HG02943 (cell line): ENCODE measurements around the gene GNA15.
"Not testable (repeated sequence)": the region's sequence is repeated elsewhere in the genome, so short reads cannot be mapped to it uniquely, and the experiment has no call there.

Experiments
- ATAC-seq: cut with Tn5 transposase; IDR thresholded peaks from one replicate; pipeline ENCODE4 v1.9.1; 2021; ENCODE audit warnings: mild to moderate bottlenecking, low read depth, moderate library complexity; ENCODE audit not compliant: unreplicated experiment

GNA15 gene

DNA sequence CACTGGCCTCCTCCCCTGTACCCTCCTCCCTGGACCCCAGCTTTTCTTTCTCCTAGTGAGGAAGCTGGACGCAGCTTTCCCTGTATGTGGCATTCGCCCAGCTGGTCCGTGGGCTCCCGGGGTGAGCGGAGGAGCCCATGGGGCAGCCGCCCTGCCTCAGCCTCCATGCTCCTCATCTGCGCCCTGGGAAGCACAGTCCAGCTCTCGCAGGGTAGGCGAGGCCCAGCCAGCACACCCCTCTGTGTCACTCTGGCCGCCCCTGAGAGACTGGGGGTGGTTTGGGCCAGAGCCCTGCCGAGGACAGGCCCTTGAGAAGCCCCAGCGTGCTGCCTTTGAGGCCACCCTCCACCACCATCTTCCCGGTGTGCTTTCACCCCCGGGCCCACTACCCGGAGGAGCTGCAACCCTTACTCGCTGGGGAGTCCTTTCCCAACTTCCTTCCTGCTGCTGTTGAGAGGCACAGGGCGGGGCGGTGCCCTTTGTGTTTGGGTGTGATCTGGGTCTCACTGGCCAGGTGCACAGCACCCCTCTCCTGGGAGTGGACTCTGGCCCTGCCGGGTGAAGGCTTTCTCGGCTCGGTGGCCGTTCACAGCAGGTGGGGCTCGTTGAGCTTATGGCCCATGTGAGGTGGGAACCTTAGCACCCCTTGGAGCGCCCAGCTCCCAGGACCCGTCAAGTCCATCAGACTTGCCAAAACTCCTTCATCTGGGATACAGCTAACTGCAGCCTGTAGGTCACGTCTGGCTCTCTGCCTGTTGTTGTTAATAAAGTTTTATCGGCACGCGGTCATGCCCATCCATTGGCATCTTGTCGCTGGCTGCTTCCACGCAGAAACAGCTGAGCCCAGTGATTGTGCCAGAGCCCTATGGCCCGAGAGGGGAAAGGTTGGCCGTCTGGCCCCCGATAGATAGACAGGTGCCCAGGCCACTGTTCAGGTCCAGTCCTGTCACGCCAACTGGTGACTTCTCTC is 53.1 kb downstream of the GNA15 start:
- ATAC-seq: no peak

DNA sequence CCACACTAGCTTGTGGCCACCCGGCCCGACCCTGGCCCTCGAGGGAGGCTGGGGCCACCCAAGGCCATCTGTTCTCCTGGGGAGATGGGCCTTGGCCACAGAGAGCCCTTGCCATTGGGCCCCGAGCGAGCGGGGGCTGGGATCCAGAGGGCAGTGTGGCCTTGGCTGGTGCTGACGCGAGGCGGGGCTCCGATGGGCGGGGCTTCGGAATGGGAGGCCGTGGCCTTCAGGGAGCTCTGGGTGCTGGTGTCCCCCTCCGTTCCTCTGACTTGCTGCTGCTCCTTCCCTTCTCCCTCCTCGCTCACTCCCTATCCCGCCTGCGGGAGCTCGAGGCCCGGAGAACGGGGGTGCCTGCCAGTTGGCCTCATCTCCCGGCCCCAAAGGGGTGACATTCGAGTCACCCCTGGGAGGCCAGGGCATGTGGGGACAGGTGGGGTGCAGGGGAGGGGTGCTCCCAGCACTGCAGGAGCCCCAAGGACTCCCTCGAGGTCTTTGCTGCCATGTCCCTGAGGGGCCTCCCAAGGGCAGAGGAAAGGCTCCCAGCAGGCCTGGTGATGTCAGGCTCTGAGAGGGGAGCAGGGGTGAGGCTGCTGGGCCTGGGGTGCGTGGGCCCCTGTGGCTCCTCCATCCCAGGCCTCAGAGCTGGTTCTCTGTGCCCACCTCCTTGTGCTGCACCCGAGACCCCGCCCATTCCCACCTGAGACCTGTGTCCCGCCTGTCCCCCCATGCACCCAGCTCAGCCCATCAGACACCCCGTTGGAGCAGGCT is 54.1 kb downstream of the GNA15 start:
- no peak for ATAC-seq

DNA sequence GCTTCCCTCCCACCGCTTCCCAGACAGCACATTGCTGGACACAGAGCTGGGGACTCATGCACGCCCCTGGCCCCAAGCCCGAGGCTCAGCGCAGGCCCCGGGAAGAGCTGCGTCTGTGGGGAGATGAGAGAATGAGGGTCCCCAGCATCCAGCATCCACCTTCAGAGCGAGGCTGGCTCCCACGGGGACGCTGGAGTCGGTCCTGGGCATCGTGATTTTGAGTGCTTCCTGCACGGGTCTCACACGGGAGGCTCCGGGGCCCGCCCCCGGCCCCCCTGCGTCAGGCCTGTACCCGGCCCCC is 54.6 kb downstream of the GNA15 start:
- no peak for ATAC-seq

- no peak for ATAC-seq
These were observed 55.3 kb downstream of the GNA15 start for GRCh38 chr19:3190921-3191805.

GRCh38 chr19:3191806-3192104 is 55.9 kb downstream of the GNA15 start:
- not testable (repeated sequence) for ATAC-seq

GRCh38 chr19:3192228-3192635 is 56.4 kb downstream of the GNA15 start:
- no peak for ATAC-seq

DNA sequence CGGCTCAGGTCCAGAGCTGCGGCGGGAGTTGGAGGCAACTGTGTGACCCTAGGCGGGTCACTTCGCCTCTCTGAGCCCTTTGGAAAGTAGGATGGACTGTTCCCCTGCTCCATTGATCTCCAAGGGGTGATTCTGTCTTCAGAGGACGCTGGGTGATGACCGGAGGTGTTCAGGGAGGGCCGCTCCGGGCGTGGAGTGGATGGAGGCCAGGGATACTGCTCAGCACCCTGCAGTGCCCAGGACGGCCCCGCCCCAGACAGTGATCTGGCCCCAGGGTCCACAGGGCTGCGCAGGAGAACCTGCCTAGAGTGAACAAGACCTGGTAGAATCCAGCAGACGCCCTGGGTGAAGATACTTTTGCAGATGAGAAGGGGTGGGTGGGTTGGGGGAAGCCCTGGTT is 56.9 kb downstream of the GNA15 start:
- no peak for ATAC-seq

DNA sequence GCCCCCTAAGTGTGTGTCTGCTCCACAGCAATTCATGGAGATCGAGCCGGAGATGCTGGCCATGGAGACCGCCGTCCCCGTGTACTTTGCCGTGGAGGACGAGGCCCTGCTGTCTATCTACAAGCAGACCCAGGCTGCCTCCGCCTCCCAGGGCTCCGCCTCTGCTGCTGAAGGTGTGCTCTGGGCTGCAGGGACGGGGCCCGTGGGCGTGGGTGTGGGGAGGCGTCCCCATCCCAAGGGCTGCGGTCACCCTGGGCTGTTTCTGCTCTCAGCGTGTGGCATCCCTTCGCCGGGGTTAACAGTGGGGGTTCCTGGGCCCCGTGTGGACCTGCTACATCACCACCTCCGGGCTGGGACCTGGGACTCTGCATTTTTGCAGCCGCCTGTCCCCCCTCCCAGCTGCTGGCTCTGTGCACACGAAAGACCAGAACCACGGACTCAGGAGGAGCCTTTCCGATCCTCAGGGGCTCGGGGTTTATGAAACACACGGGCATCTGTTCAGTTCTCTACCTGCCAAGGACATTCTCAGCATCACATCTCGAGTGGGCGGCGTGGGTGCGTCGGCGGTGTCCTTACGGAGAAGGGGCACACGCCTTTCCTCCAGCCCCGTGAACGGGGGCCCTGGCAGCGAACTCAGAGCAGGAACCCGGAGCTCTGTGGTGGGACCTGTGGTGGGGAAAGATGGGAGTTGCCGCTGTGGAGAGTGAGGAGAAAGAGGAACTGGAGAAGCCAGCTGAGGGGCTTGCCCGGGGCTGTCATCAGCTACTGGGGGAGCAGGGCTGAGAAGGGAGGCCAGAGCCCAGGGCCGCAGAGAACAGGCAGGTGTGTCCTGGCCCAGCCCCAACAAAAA is 57.6 kb downstream of the GNA15 start:
- no peak for ATAC-seq

DNA sequence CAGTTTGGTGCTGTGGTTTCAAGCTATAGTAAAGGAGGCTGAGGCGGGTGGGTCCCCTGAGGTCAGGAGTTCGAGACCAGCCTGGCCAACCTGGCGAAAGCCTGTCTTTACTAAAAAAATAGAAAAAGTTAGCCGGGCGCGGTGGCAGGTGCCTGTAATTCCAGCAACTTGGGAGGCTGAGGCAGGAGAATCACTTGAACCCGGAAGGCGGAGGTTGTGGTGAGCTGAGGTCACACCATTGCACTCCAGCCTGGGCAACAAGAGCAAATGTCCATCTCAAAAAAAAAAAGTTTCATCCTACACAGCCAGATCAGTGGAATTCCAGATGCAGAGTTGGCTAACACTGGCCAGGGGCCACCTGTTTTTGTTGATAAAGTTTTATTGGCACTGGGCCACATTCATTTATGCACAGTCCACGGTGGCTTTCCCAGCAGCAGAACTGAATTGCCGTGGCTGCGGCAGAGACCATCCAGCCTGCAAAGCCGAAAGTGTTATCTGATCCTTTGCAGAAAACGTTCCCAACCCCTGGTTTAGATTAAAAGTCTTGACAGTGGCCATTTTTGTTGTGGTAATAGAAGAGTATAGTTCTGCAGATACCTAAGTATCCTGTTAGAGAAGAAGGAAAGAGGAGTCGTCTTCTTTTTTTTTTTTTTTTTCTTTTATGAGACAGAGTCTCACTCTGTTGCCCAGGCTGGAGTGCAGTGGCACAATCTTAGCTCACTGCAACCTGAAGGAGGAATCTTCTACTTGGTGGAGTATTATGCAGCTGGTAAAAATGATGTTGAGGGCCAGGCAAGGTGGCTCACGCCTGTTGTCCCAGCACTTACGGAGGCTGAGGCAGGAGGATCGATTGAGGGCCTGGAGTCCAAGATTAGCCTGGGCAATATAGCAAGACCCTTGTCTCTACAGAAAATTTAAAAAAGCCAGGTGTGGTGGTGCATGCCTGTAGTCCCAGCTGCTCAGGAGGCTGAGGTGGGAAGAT is 58.6 kb downstream of the GNA15 start:
- no peak for ATAC-seq

- no peak for ATAC-seq
These were observed 60.5 kb downstream of the GNA15 start for GRCh38 chr19:3196064-3196932.

GRCh38 chr19:3196933-3197205 is 61.0 kb downstream of the GNA15 start:
- no peak for ATAC-seq

- ATAC-seq: no peak
These were observed 63.3 kb downstream of the GNA15 start for GRCh38 chr19:3198901-3199700.

- ATAC-seq: no peak
These were observed 65.4 kb downstream of the GNA15 start for GRCh38 chr19:3201072-3201700.

DNA sequence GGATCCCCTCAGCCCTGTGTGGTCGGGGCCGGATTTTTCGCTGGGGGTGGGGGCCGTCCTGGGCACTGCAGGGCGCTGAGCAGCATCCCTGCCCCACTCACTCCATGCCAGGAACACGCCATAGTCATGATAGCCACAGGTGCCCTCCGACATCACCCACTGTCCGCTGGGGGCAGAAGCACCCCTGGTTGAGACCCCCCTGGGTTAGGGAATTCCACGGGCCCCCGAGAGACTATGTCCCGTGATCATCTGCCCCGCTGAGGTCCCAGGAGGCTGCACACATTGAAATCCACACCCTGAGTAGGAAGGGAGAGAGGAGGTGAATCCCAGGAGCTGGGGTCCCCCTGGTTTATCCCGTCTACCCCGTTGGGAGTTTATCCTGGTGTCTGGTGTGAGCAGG is 66.1 kb downstream of the GNA15 start:
- no peak for ATAC-seq

- ATAC-seq: no peak
These were observed 66.5 kb downstream of the GNA15 start for GRCh38 chr19:3202346-3202745.

GRCh38 chr19:3202895-3203294 is 67.1 kb downstream of the GNA15 start:
- ATAC-seq: not testable (repeated sequence)
